A673 (cell line): Measurements from ENCODE around the gene THRSP.

Experiments used
- CTCF ChIP-seq: fragments of 300-800, 200-600 bp; sonication (generic); conservative IDR thresholded peaks from 2 replicates; pipeline ENCODE4 v1.5.1; 2017; ENCODE audit warnings: low read depth, mild to moderate bottlenecking, antibody characterized with exemption, low read length, moderate library complexity, mixed read lengths
- EZH2 ChIP-seq: fragments of 200-600 bp; sonication (generic); IDR thresholded peaks from 2 replicates; pipeline ENCODE4 v1.6.1; 2017; ENCODE audit warnings: borderline replicate concordance, low read depth, mild to moderate bottlenecking, mixed read lengths, antibody characterized with exemption, low read length; ENCODE audit not compliant: poor library complexity, severe bottlenecking

DNA sequence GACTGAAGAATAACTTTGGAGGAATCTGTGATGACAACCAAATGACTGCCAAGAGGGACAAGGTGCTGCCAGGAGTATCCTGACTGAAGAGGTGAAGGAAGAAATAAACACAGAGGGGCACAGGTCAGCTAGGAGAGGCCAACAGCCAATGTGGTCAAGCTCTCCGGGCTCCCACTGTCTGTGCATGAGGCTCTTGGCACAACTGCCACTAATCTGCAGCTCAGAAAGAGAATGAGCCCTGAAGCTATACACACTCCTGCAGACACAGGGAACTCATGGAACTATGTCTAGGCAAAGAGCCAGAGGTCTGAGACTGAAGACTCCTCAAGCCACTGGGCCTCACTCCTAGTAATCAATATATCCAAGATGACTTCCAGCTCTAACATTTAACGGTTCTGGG, 7.0 kb downstream of the THRSP start:
- TF ChIP-seq CTCF (no peak), EZH2 (no peak)
